Muscle of arm (tissue), 12 donors: ENCODE results near the gene OR6X1. TPM values are rescaled to one million over a fixed set of nuclear protein-coding genes. Genes with fewer than 3 reads are reported as not detected.
"Not testable (repeated sequence)": the region's sequence is repeated elsewhere in the genome, so short reads cannot be mapped to it uniquely, and the experiment has no call there.

Experiments
- DNase-seq: peaks from one replicate; pipeline ENCODE4 v3.0.0-alpha.2; 2013
- polyA plus RNA-seq, 12 donors: library from polyadenylated mRNA; unstranded; fragments of 120-200 nt; gene quantifications; one replicate each; pipeline ENCODE4 v1.2.1, GENCODE V29; 2013; ENCODE audit not compliant: insufficient read length in 12 of 12

OR6X1 gene
- polyA plus RNA-seq, 12 donors, result not detected

GRCh38 chr11:123755344-123755743, 1.0 kb upstream of the OR6X1 start:
- DNase-seq, result no peak

- no peak for DNase-seq
These were observed 1.2 kb downstream of the OR6X1 start for GRCh38 chr11:123753110-123753509.

- no peak for DNase-seq
These were observed 2.5 kb downstream of the OR6X1 start for GRCh38 chr11:123751781-123752180.

- not testable (repeated sequence) for DNase-seq
These were observed 6.0 kb downstream of the OR6X1 start for GRCh38 chr11:123748349-123748748.

- no peak for DNase-seq
These were observed 8.4 kb downstream of the OR6X1 start for GRCh38 chr11:123745764-123746451.

- no peak for DNase-seq
These were observed 11.6 kb downstream of the OR6X1 start for GRCh38 chr11:123742724-123743120.

GRCh38 chr11:123742031-123742723, 12.1 kb downstream of the OR6X1 start:
- no peak for DNase-seq

- peak; percentile 92 for DNase-seq
These were observed 12.9 kb downstream of the OR6X1 start, which contains the start of gene ZNF202 for GRCh38 chr11:123741159-123742030. ZNF202 (minus strand) TSS chr11:123741660; CDS start chr11:123730888, 10,772 bp downstream.

GRCh38 chr11:123740787-123741158, 13.5 kb downstream of the OR6X1 start:
- DNase-seq, result peak; percentile 3

- DNase-seq, result no peak
These were observed 15.9 kb downstream of the OR6X1 start for GRCh38 chr11:123738374-123738773.

GRCh38 chr11:123736769-123737168, 17.5 kb downstream of the OR6X1 start:
- no peak for DNase-seq

GRCh38 chr11:123729602-123730001, 24.7 kb downstream of the OR6X1 start:
- DNase-seq, result no peak

- no peak for DNase-seq
These were observed 28.2 kb downstream of the OR6X1 start for GRCh38 chr11:123725995-123726655.

- no peak for DNase-seq
These were observed 34.9 kb downstream of the OR6X1 start for GRCh38 chr11:123719452-123719851.

GRCh38 chr11:123718469-123718868, 35.8 kb downstream of the OR6X1 start:
- no peak for DNase-seq

GRCh38 chr11:123718063-123718462, 36.3 kb downstream of the OR6X1 start:
- DNase-seq, result no peak

- not testable (repeated sequence) for DNase-seq
These were observed 41.7 kb downstream of the OR6X1 start for GRCh38 chr11:123712627-123713026.

- peak; percentile 51 for DNase-seq
These were observed 46.6 kb downstream of the OR6X1 start for GRCh38 chr11:123707606-123708205.

- DNase-seq, result no peak
These were observed 47.1 kb downstream of the OR6X1 start for GRCh38 chr11:123707206-123707605.

GRCh38 chr11:123704341-123704740, 50.0 kb downstream of the OR6X1 start:
- no peak for DNase-seq
